HG03558 (cell line): ENCODE results near the gene IFNA5.

Source experiments
- ATAC-seq: cut with Tn5 transposase; IDR thresholded peaks from one replicate; pipeline ENCODE4 v1.9.1; 2021; ENCODE audit warnings: moderate number of reproducible peaks; ENCODE audit not compliant: unreplicated experiment; ENCODE audit errors: extremely low read depth

The IFNA5 gene

DNA sequence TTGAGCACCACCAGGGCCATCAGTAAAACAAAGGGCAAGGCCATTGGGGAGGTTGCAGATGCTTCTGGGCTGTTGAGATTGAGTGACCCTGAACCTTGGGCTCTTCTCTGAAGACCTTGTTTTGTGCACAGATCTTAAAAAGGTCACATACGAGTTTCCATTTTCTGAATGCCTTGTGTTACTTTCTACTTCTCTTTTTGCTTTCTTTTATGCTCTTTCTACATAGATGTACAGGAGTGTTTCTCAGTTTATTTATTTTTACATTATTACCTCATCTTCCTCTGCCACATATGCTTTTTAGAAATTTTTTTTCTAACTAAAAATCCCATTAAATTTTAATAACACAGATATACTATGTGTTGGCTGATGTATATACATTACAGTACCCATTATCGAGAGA lies at the start of gene IFNA5:
Gene IFNA5, minus strand, starts transcription at position 101 of the 400 bp plus-strand sequence. Its CDS starts 57 bp downstream, at position 44.
- no peak for ATAC-seq

DNA sequence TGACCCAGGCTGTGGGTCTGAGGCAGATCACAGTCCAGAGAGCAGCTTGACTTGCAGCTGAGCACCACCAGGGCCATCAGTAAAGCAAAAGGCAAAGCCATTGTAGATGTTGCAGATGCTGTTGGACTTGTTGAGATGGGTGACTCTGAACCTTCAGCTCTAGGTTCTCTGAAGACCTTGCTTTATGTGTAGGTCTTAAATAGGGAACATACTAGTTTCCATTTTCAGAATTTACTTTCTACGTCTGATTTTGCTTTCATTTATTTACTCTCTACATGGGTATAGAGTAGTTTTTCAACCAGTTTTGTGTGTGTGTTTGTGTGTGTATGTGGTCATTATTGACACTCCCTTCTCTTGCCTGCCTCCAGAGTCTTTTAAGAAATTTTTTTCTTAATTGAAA lies 45.7 kb upstream of the IFNA5 start, which contains the start of gene IFNA6:
Gene IFNA6, minus strand, starts transcription at position 101 of the 400 bp plus-strand sequence. Its CDS starts 0 bp downstream, at position 101.
- no peak for ATAC-seq

DNA sequence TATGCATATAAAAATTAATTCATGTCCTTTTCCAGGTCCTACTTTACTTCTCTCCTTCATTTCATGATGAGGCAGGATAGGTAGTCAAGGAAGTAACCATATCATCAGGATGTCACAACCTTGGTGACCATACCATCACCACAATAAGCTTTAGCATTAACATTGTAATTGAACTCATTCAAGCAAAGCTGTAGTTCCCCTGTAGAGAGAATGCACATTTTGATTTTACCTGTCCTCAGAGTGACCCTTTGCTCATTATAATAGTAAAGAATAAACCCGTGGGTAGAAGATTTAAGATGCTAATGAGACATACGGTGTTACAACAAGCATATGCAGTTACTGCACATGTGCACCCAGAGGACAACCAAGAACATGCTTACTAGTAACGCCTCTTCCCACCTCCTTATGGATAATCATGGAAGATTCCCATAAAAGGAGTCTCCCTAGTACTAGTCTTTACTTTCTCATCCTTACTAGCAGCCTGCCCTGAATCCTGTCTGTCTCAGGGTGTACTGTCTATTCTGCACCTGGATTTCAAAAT lies 43.4 kb upstream of the IFNA5 start:
- no peak for ATAC-seq

DNA sequence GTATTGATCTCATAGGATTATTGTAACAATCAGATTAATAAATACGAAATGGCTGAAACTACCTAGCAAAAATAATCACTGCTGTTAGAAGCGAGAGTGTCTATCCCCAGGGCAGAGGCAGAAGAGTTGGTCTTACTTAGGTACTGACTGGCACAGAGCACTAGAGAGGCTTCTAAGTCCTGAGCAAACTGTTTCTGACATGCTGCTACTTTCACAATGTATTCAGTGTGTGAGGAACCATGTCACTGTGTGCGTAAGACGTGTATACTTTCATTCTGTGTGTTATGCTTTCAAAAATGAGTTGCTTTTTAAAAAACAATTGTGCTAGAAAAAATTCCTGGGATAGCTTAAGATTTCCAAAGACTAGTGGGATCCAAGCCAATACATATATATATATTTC lies 35.6 kb upstream of the IFNA5 start:
- no peak for ATAC-seq

DNA sequence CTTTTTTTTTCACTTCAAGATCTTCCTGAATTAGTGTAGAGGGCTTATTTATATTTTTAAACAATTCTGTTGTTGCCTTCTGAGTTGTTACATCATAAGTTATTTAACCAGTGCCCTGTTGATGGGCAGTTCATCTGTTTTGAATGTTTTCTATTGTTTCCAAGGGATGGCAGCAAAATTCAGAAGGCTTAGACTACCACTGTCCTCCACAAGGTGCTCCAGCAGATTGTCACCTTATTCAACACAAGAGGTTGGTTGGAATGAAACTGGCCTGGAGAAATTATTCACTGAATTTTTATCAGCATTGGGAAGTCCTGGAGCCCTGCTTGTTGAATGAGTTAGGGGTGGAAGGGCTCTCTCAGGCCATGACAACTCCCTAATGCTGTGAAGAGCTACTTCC lies 31.3 kb upstream of the IFNA5 start:
- ATAC-seq = no peak

DNA sequence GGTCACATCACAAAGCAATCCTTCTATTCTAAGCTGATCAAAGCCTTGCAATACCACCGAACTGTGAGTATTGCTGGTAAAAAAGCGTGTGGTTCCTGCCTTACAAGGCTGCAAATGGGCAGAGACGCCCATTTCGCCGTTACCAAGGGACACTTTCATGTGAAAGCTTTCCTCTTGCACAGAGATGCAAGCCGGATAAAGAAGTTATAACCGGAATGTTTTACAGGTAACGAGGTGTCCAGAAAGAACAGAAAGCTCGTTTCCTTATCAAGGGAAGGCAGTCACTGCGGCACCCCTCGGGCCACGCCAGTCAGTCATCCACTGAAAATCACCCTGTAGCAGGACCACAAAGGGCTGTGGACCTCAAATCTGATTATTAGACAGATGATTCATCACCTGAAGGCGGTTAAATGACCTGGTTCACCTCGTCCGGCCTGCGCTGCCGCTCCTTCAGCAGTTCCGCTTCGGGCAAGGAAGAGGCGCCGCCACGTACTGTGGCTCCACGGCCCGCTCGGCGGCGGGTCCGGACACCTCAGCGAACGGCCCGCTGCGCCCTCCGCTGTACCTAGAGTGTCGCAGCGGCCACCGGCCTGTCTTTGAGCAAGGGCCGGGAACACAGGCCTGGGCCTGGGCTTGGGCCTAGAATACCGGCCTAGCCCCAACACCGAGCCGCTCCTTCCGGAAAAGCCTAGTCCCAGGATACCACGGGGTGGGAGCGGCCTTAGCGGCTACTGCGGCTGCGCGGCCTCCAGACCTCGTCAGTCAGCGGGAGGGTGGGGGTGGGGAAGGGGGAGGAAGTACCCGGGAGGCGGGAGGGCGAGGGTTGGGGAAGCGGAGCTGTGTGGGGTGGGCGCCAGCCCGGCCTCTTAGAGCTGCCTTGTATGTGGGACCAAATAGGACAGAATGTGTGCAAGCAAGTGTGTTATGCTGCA lies 29.9 kb upstream of the IFNA5 start, which contains the start of gene KLHL9:
Gene KLHL9, minus strand, starts transcription at position 704 of the 932 bp plus-strand sequence. Its CDS starts 545 bp downstream, at position 159.
- ATAC-seq = peak; percentile 85

DNA sequence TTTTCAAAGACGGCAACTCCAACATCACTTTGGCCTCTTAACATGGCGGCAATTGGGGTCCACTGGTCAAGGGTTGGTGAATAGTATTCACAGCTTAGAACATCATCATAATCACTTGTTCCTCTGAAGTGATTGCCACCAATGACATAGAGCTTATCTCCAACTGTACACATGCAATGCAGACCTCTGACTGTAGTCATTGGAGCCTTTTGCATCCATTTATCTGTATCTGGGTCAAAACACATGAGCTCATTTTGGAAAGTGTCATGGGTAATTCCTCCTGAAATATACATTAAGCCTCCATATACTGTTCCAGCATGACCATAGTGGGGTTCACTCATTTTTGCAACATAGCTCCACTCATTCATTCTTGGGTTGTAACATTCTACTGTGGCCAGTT lies 28.1 kb upstream of the IFNA5 start:
- no peak for ATAC-seq

DNA sequence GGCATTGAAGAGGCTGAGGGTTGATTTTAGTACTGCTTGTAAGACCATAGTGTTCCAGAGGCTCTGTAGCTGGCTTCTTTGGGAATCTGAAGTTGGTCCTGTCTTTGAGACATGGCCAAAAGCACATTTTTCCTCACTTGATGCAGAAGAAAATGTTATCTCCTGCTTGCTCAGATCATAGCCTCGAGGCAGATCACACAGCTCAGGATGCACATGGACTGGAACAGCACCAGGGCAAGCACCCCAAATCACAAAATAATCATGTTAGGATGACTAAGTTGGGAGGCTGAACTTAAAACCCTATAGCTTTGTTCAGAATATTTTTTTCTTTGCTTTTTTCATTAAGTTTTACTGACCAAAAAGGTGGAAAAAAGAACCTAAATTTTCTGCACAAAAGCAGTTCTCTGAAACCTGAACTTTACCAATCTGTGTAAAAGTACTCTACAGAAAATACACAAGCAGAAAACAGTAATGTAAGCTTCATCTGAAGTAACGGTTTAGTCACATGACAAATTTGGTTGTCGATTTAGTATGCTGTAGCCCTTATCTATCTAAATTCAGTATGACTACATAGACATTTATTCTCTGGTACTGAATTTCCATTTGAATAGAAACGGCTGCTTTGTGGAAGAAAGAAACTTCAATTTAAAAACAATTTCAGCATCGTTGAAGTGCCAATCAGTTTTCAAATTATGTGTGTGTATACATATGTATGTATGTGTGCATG lies 26.7 kb upstream of the IFNA5 start:
- no peak for ATAC-seq

DNA sequence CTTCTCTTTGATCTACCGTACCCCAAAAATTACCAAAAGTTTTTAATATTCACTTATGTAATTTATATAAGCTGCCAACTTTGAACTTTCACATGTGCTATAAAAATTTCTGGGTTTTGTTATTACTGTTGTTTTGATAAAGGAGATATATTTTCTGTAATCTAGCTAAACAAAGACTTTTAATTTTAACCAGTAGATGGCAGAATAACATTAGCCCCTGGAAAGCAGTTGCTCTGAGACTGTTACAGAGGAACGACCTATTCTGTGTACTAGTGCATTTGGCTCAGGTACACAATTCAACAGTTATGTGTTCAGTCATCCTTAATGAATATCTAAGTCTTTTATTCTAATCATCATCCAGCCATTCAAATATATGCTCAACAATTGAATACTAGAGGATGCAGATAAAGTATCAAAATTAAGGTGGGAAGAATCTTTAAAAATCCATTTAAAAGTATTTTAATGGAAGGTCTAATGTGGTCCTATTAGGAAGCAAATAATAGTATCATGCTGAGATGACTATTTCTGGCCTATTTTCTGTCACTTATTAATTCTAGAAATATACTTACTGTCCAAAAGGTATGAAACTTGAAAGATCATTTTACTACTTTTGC lies 21.5 kb upstream of the IFNA5 start:
- peak; percentile 69 for ATAC-seq

DNA sequence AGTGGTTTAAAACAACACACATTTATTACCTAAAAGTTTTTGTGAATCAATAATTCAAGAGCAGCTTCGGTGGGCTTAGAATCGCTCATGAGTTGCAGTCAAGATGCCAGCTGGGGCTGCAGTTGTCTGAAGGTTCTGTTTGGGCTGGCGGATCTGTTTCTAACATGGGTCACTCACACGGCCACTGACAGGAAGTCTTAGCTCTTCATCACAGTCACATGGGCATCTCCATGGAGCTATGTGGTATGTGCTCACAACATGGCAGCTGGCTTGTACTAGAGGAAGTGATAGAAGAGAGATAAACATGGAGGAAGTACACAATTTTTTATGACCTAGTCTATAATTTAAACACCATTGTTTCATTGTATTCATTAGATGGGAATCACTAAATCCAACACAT lies 18.9 kb upstream of the IFNA5 start:
- ATAC-seq = no peak

DNA sequence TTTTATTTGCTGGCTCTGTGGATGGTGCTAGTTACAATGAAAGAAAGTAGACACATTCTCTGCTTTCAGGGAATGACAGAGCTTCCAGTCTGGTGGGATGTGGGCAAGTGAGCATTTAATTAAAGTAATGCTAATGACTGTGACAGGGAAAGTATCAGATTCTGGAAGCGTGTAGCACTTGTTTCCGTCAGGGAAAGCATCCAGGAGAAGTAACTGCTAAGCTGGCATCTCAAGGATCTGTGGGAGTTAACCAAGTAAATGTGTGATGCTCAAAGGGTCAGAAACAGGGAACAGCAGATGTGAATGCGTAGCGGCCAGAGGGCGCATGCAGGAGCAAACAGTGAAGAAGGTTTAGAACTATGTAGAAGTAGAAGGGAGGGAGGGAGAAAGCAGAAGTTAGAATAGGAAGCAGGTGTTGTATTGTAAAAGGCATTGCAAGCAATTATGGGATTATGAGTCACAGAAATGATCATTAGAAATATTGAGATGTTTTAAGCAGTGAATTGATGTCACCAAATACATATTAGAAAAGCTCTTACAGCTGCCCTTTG lies 17.9 kb upstream of the IFNA5 start:
- no peak for ATAC-seq

DNA sequence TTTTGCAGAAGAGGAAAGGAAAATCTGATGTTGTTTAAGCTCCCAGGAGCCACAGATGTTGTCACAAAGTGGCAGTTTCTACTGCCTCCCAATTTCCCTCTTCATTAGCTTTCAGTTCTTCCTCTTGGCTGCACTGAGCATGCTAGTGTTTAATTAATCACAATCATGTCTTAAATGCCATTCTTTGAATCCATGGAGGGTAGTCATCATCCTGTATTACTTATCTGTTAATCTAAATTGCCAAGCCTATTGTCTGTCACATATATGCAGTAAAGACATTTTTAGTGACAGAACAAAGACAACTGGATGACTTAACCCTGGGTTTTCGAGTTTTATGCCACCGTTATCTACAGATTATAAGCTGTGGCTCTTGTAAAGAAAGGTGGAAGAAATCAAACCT lies 15.4 kb upstream of the IFNA5 start:
- ATAC-seq = no peak

DNA sequence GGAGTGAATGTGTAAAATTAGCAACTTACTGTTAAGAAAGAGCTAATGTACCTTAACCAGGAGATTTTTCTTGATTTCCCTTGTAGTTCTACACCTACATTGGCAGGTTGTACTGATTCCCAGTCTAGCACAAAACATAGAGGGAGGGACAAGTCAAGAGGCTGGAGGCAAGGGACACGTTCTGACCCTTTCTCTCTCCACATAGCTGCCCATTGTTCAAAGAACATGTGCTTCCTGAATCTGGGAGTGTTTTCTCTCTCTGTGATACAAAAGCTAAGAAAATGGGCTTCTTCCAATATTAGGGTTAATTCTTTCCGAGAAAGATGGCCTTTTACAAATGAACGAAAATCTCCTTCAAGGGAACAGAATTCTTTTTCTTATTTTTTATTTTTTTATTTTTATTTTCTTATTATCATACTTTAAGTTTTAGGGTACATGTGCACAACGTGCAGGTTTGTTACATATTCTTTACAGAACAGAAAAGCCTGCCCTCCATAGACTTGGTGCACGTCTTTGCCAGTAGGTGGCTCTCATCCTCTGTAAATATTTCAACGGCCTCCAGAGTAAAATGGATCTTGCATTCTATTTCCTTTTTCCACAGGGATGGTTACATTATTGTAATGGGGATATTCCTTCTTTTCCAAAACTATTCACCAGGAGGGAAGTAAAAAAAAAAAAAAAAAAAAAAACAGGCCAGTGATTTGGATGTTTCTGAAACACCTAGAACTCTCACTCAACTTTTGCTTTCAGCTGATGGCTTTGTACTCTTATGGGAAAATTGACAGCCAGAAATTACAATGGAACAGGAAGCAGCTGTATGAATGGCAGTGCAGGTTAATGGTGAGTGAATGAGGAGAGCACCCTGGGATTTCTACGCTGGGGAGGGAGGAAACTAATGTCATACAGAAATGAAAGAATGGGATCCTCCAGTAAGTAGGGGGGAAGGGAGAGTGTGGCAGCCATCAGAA lies 13.1 kb upstream of the IFNA5 start:
- peak; percentile 38 for ATAC-seq

DNA sequence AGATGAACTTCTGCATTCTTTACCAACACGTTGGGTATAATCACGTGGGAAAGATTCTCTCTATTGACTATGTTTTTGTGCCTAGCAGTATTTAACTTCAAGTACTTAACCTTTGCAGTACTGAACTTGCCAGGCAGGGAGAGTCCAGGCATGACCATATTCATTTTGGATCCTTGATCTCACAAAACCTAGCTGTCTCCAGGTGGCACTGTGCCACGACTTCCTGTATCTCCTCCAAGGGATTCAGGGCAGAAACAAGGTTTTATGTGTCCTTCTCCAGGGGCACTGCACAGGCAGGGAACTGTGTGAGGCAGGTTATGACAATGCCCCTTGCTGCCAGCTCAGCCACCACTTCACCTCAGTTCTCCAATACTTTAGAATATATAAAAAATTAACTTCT lies 11.7 kb upstream of the IFNA5 start:
- ATAC-seq = no peak

DNA sequence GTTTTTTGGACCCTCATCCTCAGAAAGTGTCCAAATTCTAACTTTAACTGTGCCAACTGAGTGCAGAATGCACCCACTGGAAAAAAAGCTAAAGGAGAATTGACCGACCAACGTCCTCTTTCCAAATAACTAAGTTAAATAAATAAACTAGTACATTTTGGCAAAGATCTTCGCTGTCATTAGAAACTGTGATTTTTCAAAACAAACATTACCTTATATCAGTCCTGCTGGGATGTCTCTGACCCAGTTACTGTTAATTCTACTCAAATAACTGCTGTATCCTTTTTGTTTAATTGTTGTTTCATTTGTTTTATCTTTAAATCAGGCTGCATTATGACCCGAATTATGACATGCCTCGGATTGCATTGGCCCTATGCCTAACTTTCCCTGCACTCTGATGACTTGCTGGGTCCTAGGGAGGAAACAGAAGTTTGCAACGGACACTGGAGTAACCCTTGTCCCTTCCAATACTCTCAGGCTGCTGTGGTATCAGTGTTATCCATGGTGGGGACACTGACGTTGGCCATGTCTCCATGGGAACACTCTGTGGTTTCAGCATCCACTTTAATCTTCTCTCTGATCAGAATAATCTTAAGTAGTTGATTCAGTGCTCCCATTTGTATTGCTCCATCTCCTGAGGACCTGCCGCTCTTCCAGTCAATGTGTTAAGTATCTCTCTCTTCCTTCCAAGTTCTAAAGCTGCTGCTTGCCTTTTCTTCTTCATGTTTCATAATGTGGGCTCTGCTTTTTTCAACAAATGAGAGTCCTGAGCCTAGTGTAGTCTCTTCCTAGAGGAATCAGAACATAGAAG lies 11.1 kb upstream of the IFNA5 start:
- ATAC-seq = no peak

DNA sequence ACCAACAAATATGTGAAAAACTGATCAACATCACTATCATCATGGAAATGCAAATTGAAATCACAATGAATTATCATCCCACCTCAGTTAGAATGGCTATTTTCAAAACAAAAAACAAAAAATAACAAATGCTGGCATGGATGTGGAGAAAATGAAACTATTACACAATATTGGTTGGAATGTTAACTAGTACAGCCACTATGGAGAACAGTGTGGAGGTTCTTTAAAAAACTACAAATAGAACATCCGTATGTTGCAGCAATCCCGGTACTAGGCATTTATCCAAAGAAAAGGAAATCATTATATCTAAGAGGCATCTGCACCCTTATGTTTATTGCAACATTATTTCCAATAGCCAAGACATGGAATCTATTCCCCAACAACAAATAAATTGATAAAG lies 9.0 kb upstream of the IFNA5 start:
- ATAC-seq = no peak

DNA sequence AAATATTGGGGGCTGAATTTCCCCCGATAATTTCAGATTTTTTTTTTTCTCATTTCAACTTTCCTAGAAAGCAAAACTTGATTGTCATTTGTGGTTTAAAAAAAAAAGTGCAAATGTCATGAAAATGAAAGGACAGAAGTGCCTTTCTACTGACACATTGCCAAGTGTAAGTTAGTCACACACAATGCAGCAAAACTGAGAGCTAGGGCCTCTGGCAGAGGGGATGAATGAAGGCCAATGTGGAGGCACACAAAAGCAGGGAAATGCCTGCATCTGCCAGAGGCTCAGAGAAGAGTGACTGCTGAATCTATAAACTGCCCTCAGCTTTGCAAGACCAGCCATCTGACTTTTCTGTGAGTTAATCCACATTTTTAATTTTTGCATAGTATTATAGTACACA lies 6.8 kb upstream of the IFNA5 start:
- ATAC-seq = no peak

DNA sequence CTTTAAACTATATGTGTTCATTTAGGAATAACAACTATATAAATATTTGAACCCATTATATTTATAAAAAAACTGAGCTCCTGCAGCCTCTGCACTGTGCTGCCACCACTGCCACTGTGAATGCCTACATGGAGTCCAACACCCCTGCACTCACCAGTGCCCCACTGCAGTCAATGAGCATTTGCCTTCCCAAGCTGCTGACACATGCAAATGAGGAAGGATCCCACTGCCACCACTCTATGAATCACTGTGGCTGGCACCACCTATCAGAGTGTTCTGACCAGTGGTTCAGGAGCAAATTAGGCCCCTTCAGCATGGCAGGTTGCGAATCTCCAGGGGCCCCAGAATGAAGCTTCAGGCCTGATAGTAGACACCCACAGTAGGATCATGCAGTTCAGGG lies 9.1 kb downstream of the IFNA5 start:
- no peak for ATAC-seq
